ENCODE data around the gene DHRSX. TPM values are rescaled to one million over a fixed set of nuclear protein-coding genes. Genes with fewer than 3 reads are reported as not detected.

DHRSX gene
- total and polyA plus RNA-seq, 10 of the 15 experiments (the other 5 are each of a cell fraction or from before 2014, with no cell fraction given), result 1.7 to 39.5 (median 16.5) TPM

DNA sequence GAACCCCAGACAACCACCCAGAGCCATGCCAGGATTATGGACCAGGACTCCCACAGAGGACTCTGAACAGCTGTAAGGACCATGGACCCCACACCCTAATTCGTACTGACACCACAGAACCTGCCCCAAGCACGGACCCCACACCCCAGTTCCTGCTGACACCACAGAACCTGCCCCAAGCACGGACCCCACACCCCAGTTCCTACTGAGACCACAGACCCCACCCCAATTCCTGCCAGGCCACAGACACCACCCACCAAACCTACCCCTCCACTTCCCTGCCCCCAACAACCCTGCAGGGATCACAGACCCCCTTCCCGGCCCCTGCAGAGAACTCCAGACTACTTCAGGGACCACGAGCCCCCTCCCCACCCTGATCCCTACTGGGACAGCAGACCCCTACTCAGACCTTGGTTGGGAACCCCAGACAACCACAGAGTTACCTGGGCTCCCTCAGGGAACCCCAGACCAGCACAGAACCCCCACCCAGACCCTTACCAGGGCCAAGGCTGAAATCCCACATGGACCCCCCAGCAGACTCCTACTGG lies 1.4 kb upstream of the DHRSX start:
- no peak overlapping the region for H2AFZ ChIP-seq (ENCODE audit: control insufficient read depth, low read depth, low read length)
- H3K9me3 ChIP-seq (replicated peaks; ENCODE audit: control insufficient read depth, insufficient read depth, low read length), result peaks cover 3% of the 10 kb centered on the region; the same call in 1 of the 3 replicates
- ATAC-seq (no peak), FAIRE-seq (no peak), DNase-seq (ENCODE audit: low read depth, low spot score) (no peak)
- peaks cover 22% of the 10 kb centered on the region for H3K4me1 ChIP-seq (ENCODE audit: control insufficient read depth, insufficient read depth, low read length)
- ChIA-PET SMC1A (ENCODE audit: uncharacterized antibody, unreplicated experiment) (no interaction called here), RAD21 (ENCODE audit: unreplicated experiment) (no interaction called here), CTCF (no interaction called here), POLR2A (no interaction called here)
- no peaks in the 10 kb centered on the region for H3K27me3 ChIP-seq (replicated peaks in 1 of 2; ENCODE audit: control insufficient read depth in 2 of 2, insufficient read depth in 2 of 2, low read length in 1 of 2)
- no peak overlapping the region for H3K4me2 ChIP-seq (ENCODE audit: control insufficient read depth, insufficient read depth)
- H3K27ac ChIP-seq (ENCODE audit: control insufficient read depth, insufficient read depth), result no peak overlapping the region
- H3K9ac ChIP-seq (ENCODE audit: control insufficient read depth, insufficient read depth, low read length), result no peak overlapping the region
- no TSS peak for BruUV-seq (replicated peaks)
- peaks cover 0 to 2% of the 10 kb centered on the region in 2 experiments; a peak in 1 of 4 replicates for H3K36me3 ChIP-seq (ENCODE audit: control insufficient read depth in 2 of 2, insufficient read depth in 2 of 2, low read length in 1 of 2)
- in situ Hi-C loops (cut with MboI) (loop anchor here (10.0 to 25.0 kb wide), 2 partner anchors 847 to 1040 kb away; partner anchors contain the start of gene ASMTL), intact Hi-C loops (cut with micrococcal nuclease; ENCODE audit: unreplicated experiment) (no loop called here)
- 57% methylated on average over 5 of the region's 5 CpGs for WGBS (ENCODE audit: insufficient coverage, insufficient replicate concordance, low lambda C conversion rate, missing lambda C conversion rate)
- H3K4me3 ChIP-seq, result no peak overlapping the region
- TF ChIP-seq EED (IDR thresholded peaks at IDR 0.05; ENCODE audit: low read depth), result no peak
- TF ChIP-seq, protein P1, sequence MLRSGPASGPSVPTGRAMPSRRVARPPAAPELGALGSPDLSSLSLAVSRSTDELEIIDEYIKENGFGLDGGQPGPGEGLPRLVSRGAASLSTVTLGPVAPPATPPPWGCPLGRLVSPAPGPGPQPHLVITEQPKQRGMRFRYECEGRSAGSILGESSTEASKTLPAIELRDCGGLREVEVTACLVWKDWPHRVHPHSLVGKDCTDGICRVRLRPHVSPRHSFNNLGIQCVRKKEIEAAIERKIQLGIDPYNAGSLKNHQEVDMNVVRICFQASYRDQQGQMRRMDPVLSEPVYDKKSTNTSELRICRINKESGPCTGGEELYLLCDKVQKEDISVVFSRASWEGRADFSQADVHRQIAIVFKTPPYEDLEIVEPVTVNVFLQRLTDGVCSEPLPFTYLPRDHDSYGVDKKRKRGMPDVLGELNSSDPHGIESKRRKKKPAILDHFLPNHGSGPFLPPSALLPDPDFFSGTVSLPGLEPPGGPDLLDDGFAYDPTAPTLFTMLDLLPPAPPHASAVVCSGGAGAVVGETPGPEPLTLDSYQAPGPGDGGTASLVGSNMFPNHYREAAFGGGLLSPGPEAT (IDR thresholded peaks at IDR 0.05; ENCODE audit: low read depth), result no peak
- TF ChIP-seq ZNF217 (IDR thresholded peaks at IDR 0.05), result no peak
- no peak for TF ChIP-seq RAD21 (IDR thresholded peaks at IDR 0.05; ENCODE audit: insufficient read depth, low read depth, low read length)
- TF ChIP-seq EZH2 (IDR thresholded peaks at IDR 0.05; ENCODE audit: borderline replicate concordance, control insufficient read depth, low read depth, low read length), result no peak
- no peak for TF ChIP-seq BCL11A (IDR thresholded peaks at IDR 0.05; ENCODE audit: low read depth, low read length)
- TF ChIP-seq SMAD1 (IDR thresholded peaks at IDR 0.05; ENCODE audit: low read depth, partially characterized antibody), result no peak
- TF ChIP-seq SREBF1 (IDR thresholded peaks at IDR 0.05; ENCODE audit: low read length), result no peak
- TF ChIP-seq PML (IDR thresholded peaks at IDR 0.05; ENCODE audit: low read length), result no peak
- TF ChIP-seq, protein P2, sequence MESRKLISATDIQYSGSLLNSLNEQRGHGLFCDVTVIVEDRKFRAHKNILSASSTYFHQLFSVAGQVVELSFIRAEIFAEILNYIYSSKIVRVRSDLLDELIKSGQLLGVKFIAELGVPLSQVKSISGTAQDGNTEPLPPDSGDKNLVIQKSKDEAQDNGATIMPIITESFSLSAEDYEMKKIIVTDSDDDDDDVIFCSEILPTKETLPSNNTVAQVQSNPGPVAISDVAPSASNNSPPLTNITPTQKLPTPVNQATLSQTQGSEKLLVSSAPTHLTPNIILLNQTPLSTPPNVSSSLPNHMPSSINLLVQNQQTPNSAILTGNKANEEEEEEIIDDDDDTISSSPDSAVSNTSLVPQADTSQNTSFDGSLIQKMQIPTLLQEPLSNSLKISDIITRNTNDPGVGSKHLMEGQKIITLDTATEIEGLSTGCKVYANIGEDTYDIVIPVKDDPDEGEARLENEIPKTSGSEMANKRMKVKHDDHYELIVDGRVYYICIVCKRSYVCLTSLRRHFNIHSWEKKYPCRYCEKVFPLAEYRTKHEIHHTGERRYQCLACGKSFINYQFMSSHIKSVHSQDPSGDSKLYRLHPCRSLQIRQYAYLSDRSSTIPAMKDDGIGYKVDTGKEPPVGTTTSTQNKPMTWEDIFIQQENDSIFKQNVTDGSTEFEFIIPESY (IDR thresholded peaks at IDR 0.05), result no peak
- TF ChIP-seq HCFC1 (IDR thresholded peaks at IDR 0.05; ENCODE audit: low read length), result no peak
- TF ChIP-seq, protein P3, sequence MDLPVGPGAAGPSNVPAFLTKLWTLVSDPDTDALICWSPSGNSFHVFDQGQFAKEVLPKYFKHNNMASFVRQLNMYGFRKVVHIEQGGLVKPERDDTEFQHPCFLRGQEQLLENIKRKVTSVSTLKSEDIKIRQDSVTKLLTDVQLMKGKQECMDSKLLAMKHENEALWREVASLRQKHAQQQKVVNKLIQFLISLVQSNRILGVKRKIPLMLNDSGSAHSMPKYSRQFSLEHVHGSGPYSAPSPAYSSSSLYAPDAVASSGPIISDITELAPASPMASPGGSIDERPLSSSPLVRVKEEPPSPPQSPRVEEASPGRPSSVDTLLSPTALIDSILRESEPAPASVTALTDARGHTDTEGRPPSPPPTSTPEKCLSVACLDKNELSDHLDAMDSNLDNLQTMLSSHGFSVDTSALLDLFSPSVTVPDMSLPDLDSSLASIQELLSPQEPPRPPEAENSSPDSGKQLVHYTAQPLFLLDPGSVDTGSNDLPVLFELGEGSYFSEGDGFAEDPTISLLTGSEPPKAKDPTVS (IDR thresholded peaks at IDR 0.05; ENCODE audit: low read depth, low read length), result no peak
- TF ChIP-seq, protein P4, sequence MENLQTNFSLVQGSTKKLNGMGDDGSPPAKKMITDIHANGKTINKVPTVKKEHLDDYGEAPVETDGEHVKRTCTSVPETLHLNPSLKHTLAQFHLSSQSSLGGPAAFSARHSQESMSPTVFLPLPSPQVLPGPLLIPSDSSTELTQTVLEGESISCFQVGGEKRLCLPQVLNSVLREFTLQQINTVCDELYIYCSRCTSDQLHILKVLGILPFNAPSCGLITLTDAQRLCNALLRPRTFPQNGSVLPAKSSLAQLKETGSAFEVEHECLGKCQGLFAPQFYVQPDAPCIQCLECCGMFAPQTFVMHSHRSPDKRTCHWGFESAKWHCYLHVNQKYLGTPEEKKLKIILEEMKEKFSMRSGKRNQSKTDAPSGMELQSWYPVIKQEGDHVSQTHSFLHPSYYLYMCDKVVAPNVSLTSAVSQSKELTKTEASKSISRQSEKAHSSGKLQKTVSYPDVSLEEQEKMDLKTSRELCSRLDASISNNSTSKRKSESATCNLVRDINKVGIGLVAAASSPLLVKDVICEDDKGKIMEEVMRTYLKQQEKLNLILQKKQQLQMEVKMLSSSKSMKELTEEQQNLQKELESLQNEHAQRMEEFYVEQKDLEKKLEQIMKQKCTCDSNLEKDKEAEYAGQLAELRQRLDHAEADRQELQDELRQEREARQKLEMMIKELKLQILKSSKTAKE (IDR thresholded peaks at IDR 0.05; ENCODE audit: low read depth, poor library complexity, severe bottlenecking), result no peak
- TF ChIP-seq CHD1 (IDR thresholded peaks at IDR 0.05; ENCODE audit: low read depth, low read length), result no peak
- no peaks in the 10 kb centered on the region for H4K20me1 ChIP-seq (ENCODE audit: control insufficient read depth, insufficient read depth)
- H3K79me2 ChIP-seq (ENCODE audit: control insufficient read depth, insufficient read depth, low read length), result peaks cover 34% of the 10 kb centered on the region
